HS-5 (cell line): ENCODE measurements around the gene DNAH6.
"Not testable (repeated sequence)": the region's sequence is repeated elsewhere in the genome, so short reads cannot be mapped to it uniquely, and the experiment has no call there.

ENCODE experiments used
- DNase-seq: peaks from one replicate; pipeline ENCODE4 v3.0.0-alpha.2; 2012; ENCODE audit warnings: low read depth

The DNAH6 gene

GRCh38 chr2:84511024-84511423, 5.3 kb upstream of the DNAH6 start:
- DNase-seq: not testable (repeated sequence)

GRCh38 chr2:84515788-84516187, 510 bp upstream of the DNAH6 start:
- DNase-seq: no peak

GRCh38 chr2:84519332-84519957, 3.1 kb downstream of the DNAH6 start:
- DNase-seq: no peak

GRCh38 chr2:84526562-84526961, 10.3 kb downstream of the DNAH6 start:
- no peak for DNase-seq

GRCh38 chr2:84527137-84528129, 11.1 kb downstream of the DNAH6 start:
- no peak for DNase-seq

- DNase-seq: no peak
Observed at GRCh38 chr2:84532291-84532690, 16.0 kb downstream of the DNAH6 start.

GRCh38 chr2:84534225-84534624, 17.9 kb downstream of the DNAH6 start:
- no peak for DNase-seq

GRCh38 chr2:84537251-84537650, 21.0 kb downstream of the DNAH6 start:
- no peak for DNase-seq

GRCh38 chr2:84539729-84540128, 23.4 kb downstream of the DNAH6 start:
- DNase-seq: no peak

GRCh38 chr2:84545005-84545404, 28.7 kb downstream of the DNAH6 start:
- no peak for DNase-seq

GRCh38 chr2:84546551-84546950, 30.3 kb downstream of the DNAH6 start:
- DNase-seq: no peak

- no peak for DNase-seq
Observed at GRCh38 chr2:84548303-84548702, 32.0 kb downstream of the DNAH6 start.

- DNase-seq: no peak
Observed at GRCh38 chr2:84550916-84551315, 34.6 kb downstream of the DNAH6 start.

- not testable (repeated sequence) for DNase-seq
Observed at GRCh38 chr2:84551526-84551925, 35.2 kb downstream of the DNAH6 start.

- no peak for DNase-seq
Observed at GRCh38 chr2:84556190-84556589, 39.9 kb downstream of the DNAH6 start.

GRCh38 chr2:84559838-84560237, 43.5 kb downstream of the DNAH6 start:
- no peak for DNase-seq

GRCh38 chr2:84579661-84580060, 63.4 kb downstream of the DNAH6 start:
- DNase-seq: no peak

GRCh38 chr2:84603911-84604310, 87.6 kb downstream of the DNAH6 start:
- no peak for DNase-seq

- no peak for DNase-seq
Observed at GRCh38 chr2:84613082-84613481, 96.8 kb downstream of the DNAH6 start.

GRCh38 chr2:84619794-84620371, 103.6 kb downstream of the DNAH6 start:
- no peak for DNase-seq

GRCh38 chr2:84628486-84628885, 112.2 kb downstream of the DNAH6 start:
- DNase-seq: no peak

- DNase-seq: no peak
Observed at GRCh38 chr2:84629550-84629949, 113.3 kb downstream of the DNAH6 start.

- DNase-seq: peak; percentile 32
Observed at GRCh38 chr2:84631047-84631446, 114.7 kb downstream of the DNAH6 start.
